GM12878 (cell line): ENCODE measurements around the gene RPS6KL1. TPM values are rescaled to one million over a fixed set of nuclear protein-coding genes. Genes with fewer than 3 reads are reported as not detected.

Source experiments
- FOS ChIP-seq: IDR thresholded peaks from 3 replicates; pipeline ENCODE4 v1.6.1; 2011; ENCODE audit warnings: borderline replicate concordance; ENCODE audit not compliant: insufficient read length; ENCODE audit errors: extremely low read depth
- MEF2B ChIP-seq: fragments of 450-650 bp; IDR thresholded peaks from 2 replicates; pipeline ENCODE4 v1.6.1; 2018; ENCODE audit warnings: mild to moderate bottlenecking, moderate library complexity; ENCODE audit not compliant: partially characterized antibody, poor library complexity, severe bottlenecking
- RAD21 ChIP-seq: IDR thresholded peaks from 2 replicates; pipeline ENCODE4 v1.6.1; 2011; ENCODE audit warnings: mild to moderate bottlenecking, low read depth, low read length, moderate library complexity; ENCODE audit not compliant: insufficient read depth
- YY1 ChIP-seq: IDR thresholded peaks from 2 replicates; pipeline ENCODE4 v1.6.1; 2011; ENCODE audit warnings: low read depth, mild to moderate bottlenecking, low read length
- polyA plus RNA-seq, 11 experiments: library from polyadenylated mRNA; depleted of rRNA in 4 of 11; unstranded in 6 of 11; stranded (reverse) in 5 of 11; fragments of >200 nt; fragmentation: Nextera tagmentation in 4 of 11; fragmentation: Illumina TruSeq in 1 of 11; extraction: Ambion mirVana in 4 of 11; extraction: Trizol in 1 of 11; gene quantifications; 1 replicate in 1 of 11; 2 replicates in 10 of 11; pipeline versions ENCODE4 v1.2.1 to v1.2.3, GENCODE V29; 2011 to 2016; ENCODE audit warnings: inconsistent platforms in 2 of 11, missing spikeins in 2 of 11, low read depth in 1 of 11
- total RNA-seq, 4 experiments: library from RNA; depleted of rRNA in 3 of 4; stranded (reverse); fragments of >200 nt in 3 of 4; fragmentation: Illumina TruSeq in 1 of 4; extraction: Trizol in 1 of 4; gene quantifications; 2 replicates each; pipeline versions ENCODE4 v1.2.1 to v1.2.3, GENCODE V29; 2013 to 2021
- TF ChIP-seq, protein P1 (sequence below), 3 experiments: IDR thresholded peaks in 2 of 3; conservative IDR thresholded peaks in 1 of 3; 2 replicates each; pipeline ENCODE4 v1.5.1; 2011; ENCODE audit warnings: low read depth in 3 of 3, low read length in 3 of 3, mild to moderate bottlenecking in 3 of 3, control low read depth in 2 of 3, moderate library complexity in 2 of 3, inconsistent platforms in 1 of 3, mixed read lengths in 1 of 3; ENCODE audit not compliant: control insufficient read depth in 2 of 3, insufficient read depth in 1 of 3; ENCODE audit errors: extremely low read depth in 1 of 3
- TF ChIP-seq, protein P2 (sequence below): fragments of 450-650 bp; formaldehyde crosslinking; IDR thresholded peaks from 2 replicates; pipeline ENCODE4 v1.4.0; 2022; ENCODE audit warnings: mild to moderate bottlenecking, moderate library complexity

Gene RPS6KL1
- total and polyA plus RNA-seq, 10 of the 15 experiments (the other 5 are each of a cell fraction or from before 2014, with no cell fraction given), result 0.04 to 4.2 (median 2.0) TPM

DNA sequence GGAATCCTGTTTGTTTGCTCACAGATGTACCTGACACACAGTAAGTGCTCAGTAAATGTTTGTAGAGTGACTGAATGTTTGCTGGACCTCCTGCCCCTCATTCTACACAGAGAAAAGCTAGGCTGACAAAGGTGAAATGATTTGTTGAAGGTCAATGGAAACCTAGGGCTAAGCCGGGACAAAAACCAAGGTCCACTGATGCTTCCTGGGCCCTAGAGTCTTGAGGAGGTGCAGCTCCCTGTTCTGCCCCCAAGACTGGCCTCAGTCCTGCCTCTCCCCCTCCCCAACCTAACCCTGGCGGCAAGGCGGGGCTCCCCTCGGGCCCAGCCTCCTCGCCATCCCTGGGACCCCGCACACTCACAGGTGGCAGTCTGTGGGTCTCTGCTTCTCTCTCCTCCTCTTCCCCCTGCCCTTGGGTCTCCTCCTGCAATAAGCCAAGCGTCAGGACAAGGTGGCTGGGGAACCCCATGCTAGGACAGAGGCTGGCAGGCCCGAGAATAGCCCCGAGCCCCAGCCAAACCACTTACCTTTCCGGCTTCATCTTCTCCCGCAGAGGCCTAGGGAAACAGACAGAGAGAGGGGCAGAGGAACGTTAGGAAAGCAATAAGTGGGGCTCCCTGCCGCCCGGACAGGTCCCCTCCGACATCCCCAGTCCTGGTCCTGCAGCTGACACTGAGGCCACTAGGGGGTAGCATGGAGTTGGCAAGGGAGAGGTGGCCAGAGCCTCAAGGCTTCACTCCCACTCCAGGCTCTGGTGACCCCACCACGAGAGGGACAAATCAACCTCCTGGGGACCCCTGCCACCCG is 23.0 kb upstream of the RPS6KL1 start (continued):
- TF ChIP-seq RAD21 (peak; percentile 87), MEF2B (no peak), FOS (no peak), YY1 (peak; percentile 38; the same call in 1 of the 2 replicates)
- TF ChIP-seq, protein P1, sequence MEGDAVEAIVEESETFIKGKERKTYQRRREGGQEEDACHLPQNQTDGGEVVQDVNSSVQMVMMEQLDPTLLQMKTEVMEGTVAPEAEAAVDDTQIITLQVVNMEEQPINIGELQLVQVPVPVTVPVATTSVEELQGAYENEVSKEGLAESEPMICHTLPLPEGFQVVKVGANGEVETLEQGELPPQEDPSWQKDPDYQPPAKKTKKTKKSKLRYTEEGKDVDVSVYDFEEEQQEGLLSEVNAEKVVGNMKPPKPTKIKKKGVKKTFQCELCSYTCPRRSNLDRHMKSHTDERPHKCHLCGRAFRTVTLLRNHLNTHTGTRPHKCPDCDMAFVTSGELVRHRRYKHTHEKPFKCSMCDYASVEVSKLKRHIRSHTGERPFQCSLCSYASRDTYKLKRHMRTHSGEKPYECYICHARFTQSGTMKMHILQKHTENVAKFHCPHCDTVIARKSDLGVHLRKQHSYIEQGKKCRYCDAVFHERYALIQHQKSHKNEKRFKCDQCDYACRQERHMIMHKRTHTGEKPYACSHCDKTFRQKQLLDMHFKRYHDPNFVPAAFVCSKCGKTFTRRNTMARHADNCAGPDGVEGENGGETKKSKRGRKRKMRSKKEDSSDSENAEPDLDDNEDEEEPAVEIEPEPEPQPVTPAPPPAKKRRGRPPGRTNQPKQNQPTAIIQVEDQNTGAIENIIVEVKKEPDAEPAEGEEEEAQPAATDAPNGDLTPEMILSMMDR (IDR thresholded peaks at IDR 0.05 in 2 of 3, conservative IDR thresholded peaks at IDR 0.05 in 1 of 3; ENCODE audit: control insufficient read depth in 2 of 3, extremely low read depth in 1 of 3, insufficient read depth in 1 of 3, low read depth in 3 of 3, low read length in 3 of 3), result peak; percentile 90 to 96 (median 94)
- TF ChIP-seq, protein P2, sequence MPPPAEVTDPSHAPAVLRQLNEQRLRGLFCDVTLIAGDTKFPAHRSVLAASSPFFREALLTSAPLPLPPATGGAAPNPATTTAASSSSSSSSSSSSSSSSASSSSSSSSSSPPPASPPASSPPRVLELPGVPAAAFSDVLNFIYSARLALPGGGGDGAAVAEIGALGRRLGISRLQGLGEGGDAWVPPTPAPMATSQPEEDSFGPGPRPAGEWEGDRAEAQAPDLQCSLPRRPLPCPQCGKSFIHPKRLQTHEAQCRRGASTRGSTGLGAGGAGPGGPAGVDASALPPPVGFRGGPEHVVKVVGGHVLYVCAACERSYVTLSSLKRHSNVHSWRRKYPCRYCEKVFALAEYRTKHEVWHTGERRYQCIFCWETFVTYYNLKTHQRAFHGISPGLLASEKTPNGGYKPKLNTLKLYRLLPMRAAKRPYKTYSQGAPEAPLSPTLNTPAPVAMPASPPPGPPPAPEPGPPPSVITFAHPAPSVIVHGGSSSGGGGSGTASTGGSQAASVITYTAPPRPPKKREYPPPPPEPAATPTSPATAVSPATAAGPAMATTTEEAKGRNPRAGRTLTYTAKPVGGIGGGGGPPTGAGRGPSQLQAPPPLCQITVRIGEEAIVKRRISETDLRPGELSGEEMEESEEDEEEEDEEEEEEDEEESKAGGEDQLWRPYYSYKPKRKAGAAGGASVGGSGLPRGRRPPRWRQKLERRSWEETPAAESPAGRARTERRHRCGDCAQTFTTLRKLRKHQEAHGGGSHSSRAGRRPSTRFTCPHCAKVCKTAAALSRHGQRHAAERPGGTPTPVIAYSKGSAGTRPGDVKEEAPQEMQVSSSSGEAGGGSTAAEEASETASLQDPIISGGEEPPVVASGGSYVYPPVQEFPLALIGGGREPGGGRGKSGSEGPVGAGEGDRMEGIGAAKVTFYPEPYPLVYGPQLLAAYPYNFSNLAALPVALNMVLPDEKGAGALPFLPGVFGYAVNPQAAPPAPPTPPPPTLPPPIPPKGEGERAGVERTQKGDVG (CRISPR knock-in tag), result no peak
